HUES48 (cell line): Measurements from ENCODE around the gene KCNQ2.

Source experiments
- H3K27ac ChIP-seq: one replicate; pipeline ENCODE4 v1.7.0; 2013; ENCODE audit warnings: low read depth, low read length, inconsistent platforms
- H3K27me3 ChIP-seq: 2 replicates; pipeline ENCODE4 v1.6.1; 2013; ENCODE audit warnings: mild to moderate bottlenecking, low read length; ENCODE audit not compliant: control insufficient read depth, insufficient read depth
- H3K36me3 ChIP-seq: 2 replicates; pipeline ENCODE4 v1.6.1; 2013; ENCODE audit warnings: low read length; ENCODE audit not compliant: control insufficient read depth, insufficient read depth
- H3K4me1 ChIP-seq: 2 replicates; pipeline ENCODE4 v1.6.1; 2013; ENCODE audit warnings: mild to moderate bottlenecking, low read length; ENCODE audit not compliant: control insufficient read depth, insufficient read depth
- H3K4me3 ChIP-seq: 2 replicates; pipeline ENCODE4 v1.5.1; 2013; ENCODE audit warnings: mild to moderate bottlenecking, low read depth, low read length
- H3K9ac ChIP-seq: 2 replicates; pipeline ENCODE4 v1.6.1; 2013; ENCODE audit warnings: mild to moderate bottlenecking, low read depth, low read length, moderate library complexity
- H3K9me3 ChIP-seq: 2 replicates; pipeline ENCODE4 v1.6.1; 2013; ENCODE audit warnings: low read length; ENCODE audit not compliant: control insufficient read depth, insufficient read depth

Gene KCNQ2

DNA sequence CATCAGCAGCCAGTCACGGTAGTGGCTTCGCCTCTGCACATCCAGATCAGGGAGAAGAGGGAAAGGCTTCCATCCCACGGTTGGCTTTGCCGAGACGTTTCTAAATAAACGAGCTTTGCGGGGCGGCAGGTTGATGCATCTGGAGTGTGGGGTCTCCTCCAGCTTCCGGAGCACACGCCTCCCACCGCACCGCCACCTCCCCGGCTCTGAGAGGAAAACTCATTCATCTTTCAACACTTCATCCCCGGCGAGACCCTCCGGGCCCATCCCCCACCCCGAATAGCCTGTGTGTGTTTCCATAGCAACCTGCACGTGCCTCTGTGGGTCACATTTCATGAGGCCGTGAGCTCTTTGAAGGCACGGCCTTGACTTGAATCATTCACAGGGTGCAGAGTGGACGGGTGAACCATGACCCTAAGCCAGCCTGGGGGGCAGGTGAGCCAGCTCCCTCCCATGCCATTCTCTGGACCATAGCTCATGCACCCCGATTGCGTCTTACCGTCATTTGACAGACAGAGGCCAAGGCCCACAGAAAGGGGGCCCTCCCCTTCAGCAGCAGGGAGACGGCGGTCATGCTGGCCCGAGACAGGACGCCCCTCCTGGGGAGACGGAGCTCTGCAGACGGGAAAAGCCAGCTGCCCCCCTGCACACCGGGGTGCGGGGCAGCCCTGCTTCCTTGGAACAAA is 95.1 kb downstream of the KCNQ2 start:
- no peak overlapping the region for H3K27ac ChIP-seq
- H3K4me1 ChIP-seq: peaks cover 19% of the 10 kb centered on the region
- H3K4me3 ChIP-seq: no peak overlapping the region; the same call in 1 of the 2 replicates
- no peaks in the 10 kb centered on the region for H3K9me3 ChIP-seq
- H3K27me3 ChIP-seq: no peaks in the 10 kb centered on the region
- H3K9ac ChIP-seq: no peak overlapping the region
- H3K36me3 ChIP-seq: no peaks in the 10 kb centered on the region

- Histone ChIP-seq H3K9ac (no peak overlapping the region), H3K4me3 (no peak overlapping the region), H3K27ac (no peak overlapping the region), H3K9me3 (no peaks in the 10 kb centered on the region), H3K27me3 (no peaks in the 10 kb centered on the region), H3K36me3 (no peaks in the 10 kb centered on the region), H3K4me1 (peaks cover 18% of the 10 kb centered on the region)
Measured at GRCh38 chr20:63376283-63377250, 95.9 kb downstream of the KCNQ2 start.

- H3K27ac ChIP-seq: no peak overlapping the region
- no peak overlapping the region for H3K9ac ChIP-seq
- H3K36me3 ChIP-seq: no peaks in the 10 kb centered on the region
- H3K27me3 ChIP-seq: no peaks in the 10 kb centered on the region
- peaks cover 16% of the 10 kb centered on the region for H3K4me1 ChIP-seq
- H3K9me3 ChIP-seq: no peaks in the 10 kb centered on the region
- H3K4me3 ChIP-seq: no peak overlapping the region
Measured at GRCh38 chr20:63375438-63375837, 97.0 kb downstream of the KCNQ2 start.

DNA sequence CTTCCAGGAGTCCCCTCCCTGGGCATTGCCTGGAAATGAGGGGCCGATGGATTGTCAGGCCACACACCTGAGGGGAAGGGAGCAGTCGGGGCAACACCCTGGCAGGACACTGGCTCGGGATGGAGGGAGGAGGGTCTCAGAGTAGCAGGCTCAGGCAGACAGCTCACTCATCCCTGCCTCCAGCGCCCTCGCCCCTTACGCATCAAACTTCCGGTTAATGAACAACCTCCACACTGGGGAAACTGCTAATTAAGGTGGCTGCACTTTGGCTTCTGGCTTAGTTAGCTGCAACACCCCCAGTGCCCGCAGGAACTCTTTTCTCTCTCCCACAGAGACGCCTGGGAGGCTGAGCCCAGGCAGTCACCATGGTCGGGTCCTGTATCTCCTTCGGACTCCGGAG is 98.0 kb downstream of the KCNQ2 start:
- Histone ChIP-seq H3K4me3 (no peak overlapping the region), H3K27ac (no peak overlapping the region), H3K9ac (no peak overlapping the region), H3K4me1 (peaks cover 16% of the 10 kb centered on the region), H3K27me3 (no peaks in the 10 kb centered on the region), H3K36me3 (no peaks in the 10 kb centered on the region), H3K9me3 (no peaks in the 10 kb centered on the region)

DNA sequence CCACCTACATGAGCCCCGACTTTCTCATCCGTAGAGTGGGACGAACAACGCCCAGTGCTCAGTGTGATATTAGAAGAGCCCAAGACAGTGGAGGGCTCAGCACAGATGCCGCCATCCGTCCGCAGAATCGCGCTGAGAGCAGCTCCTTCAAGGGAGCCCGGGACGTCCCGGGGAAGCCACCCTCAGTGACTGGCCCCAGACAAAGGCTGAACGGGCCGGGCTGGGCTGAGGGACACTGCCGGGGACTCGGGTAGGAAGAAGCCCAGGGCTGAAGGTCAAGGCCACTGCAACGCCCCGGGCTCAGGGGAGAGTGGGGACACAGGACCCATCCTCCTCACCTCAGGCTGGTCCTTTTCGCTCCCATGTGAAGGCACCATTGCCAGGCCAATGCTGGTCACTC is 98.5 kb downstream of the KCNQ2 start:
- H3K4me1 ChIP-seq: peaks cover 16% of the 10 kb centered on the region
- H3K4me3 ChIP-seq: no peak overlapping the region
- no peaks in the 10 kb centered on the region for H3K36me3 ChIP-seq
- no peaks in the 10 kb centered on the region for H3K27me3 ChIP-seq
- H3K9ac ChIP-seq: no peak overlapping the region
- no peaks in the 10 kb centered on the region for H3K9me3 ChIP-seq
- H3K27ac ChIP-seq: no peak overlapping the region

GRCh38 chr20:63372971-63373885 is 99.2 kb downstream of the KCNQ2 start:
- H3K27ac ChIP-seq: no peak overlapping the region
- H3K9ac ChIP-seq: no peak overlapping the region
- H3K4me3 ChIP-seq: no peak overlapping the region
- H3K9me3 ChIP-seq: no peaks in the 10 kb centered on the region
- H3K27me3 ChIP-seq: no peaks in the 10 kb centered on the region
- H3K4me1 ChIP-seq: peaks cover 13% of the 10 kb centered on the region
- H3K36me3 ChIP-seq: no peaks in the 10 kb centered on the region

DNA sequence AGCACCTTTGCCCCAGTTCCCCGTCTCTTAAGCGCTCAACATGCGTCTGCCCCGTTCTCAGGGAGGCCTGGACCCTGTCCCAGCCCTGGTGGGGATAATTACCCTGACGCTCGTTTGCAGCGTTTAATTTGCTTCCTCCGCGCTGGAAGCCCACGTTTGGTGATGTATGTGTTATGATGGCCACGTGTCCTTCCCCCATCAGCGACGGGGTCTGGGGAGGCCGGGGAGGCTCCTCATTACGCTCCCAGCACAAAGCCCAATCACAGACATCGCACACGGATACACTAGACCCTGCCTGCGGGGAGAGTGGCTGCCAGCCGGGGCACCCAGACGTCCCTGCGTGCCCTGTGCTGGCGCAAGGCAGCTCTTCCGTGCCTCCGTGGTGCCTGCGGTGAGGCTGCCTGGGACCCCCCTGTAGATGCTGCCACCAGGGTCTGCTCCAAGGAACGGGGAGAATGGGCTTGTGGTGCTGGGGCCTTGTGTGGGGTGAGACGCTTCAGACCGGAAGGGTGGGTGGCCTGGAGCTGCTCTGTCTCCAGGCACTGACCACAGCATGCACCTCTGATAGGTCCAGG is 101.1 kb downstream of the KCNQ2 start:
- Histone ChIP-seq H3K36me3 (no peaks in the 10 kb centered on the region), H3K9me3 (no peaks in the 10 kb centered on the region), H3K27me3 (no peaks in the 10 kb centered on the region), H3K4me3 (no peak overlapping the region), H3K9ac (no peak overlapping the region), H3K4me1 (no peaks in the 10 kb centered on the region), H3K27ac (no peak overlapping the region)

GRCh38 chr20:63370618-63371187 is 101.8 kb downstream of the KCNQ2 start:
- H3K4me1 ChIP-seq: no peaks in the 10 kb centered on the region
- H3K27ac ChIP-seq: no peak overlapping the region
- H3K4me3 ChIP-seq: no peak overlapping the region
- H3K9ac ChIP-seq: no peak overlapping the region
- no peaks in the 10 kb centered on the region for H3K36me3 ChIP-seq
- H3K27me3 ChIP-seq: no peaks in the 10 kb centered on the region
- H3K9me3 ChIP-seq: no peaks in the 10 kb centered on the region

- H3K9me3 ChIP-seq: no peaks in the 10 kb centered on the region
- no peaks in the 10 kb centered on the region for H3K27me3 ChIP-seq
- H3K4me1 ChIP-seq: no peaks in the 10 kb centered on the region
- H3K27ac ChIP-seq: no peak overlapping the region
- no peak overlapping the region for H3K9ac ChIP-seq
- H3K4me3 ChIP-seq: no peak overlapping the region
- H3K36me3 ChIP-seq: no peaks in the 10 kb centered on the region
Measured at GRCh38 chr20:63369724-63370617, 102.5 kb downstream of the KCNQ2 start.
